DOHH2 (cell line): ENCODE data around the gene STK36.

Experiments
- H3F3A ChIP-seq: fragments of 200-600 bp; sonication (generic), shearing (Covaris generic); 2 replicates; pipeline ENCODE4 v1.6.0; 2016; ENCODE audit warnings: antibody characterized with exemption, mild to moderate bottlenecking; ENCODE audit not compliant: control insufficient read depth, insufficient read depth
- H3K27ac ChIP-seq: fragments of 200-600 bp; sonication (generic); 2 replicates; pipeline ENCODE4 v1.5.1; 2014; ENCODE audit warnings: low read depth, mild to moderate bottlenecking, low read length, moderate library complexity
- H3K27me3 ChIP-seq: fragments of 200-600 bp; sonication (generic); 2 replicates; pipeline ENCODE4 v1.6.1; 2014; ENCODE audit warnings: mild to moderate bottlenecking, low read length, mixed read lengths; ENCODE audit not compliant: control insufficient read depth
- H3K36me3 ChIP-seq: fragments of 200-600 bp; sonication (generic); 2 replicates; pipeline ENCODE4 v1.6.1; 2014; ENCODE audit warnings: mild to moderate bottlenecking, low read length, moderate library complexity, mixed read lengths; ENCODE audit not compliant: control insufficient read depth
- H3K4me1 ChIP-seq: fragments of 200-600 bp; sonication (generic); 2 replicates; pipeline ENCODE4 v1.6.1; 2014; ENCODE audit warnings: mild to moderate bottlenecking, low read length, mixed read lengths; ENCODE audit not compliant: control insufficient read depth
- H3K4me2 ChIP-seq: fragments of 200-600 bp; sonication (generic); 2 replicates; pipeline ENCODE4 v1.6.0; 2014; ENCODE audit warnings: mild to moderate bottlenecking, low read length, moderate library complexity
- H3K4me3 ChIP-seq: fragments of 200-600 bp; sonication (generic); 2 replicates; pipeline ENCODE4 v1.5.1; 2014; ENCODE audit warnings: mild to moderate bottlenecking, low read length, mixed read lengths
- H3K79me2 ChIP-seq: fragments of 200-600 bp; sonication (generic); 2 replicates; pipeline ENCODE4 v1.6.1; 2014; ENCODE audit warnings: mild to moderate bottlenecking, low read length, mixed read lengths; ENCODE audit not compliant: control insufficient read depth
- H3K9me2 ChIP-seq: fragments of 200-600 bp; sonication (generic); replicated peaks from 2 replicates; pipeline ENCODE4 v1.6.1; 2014; ENCODE audit warnings: mild to moderate bottlenecking, low read length, mixed read lengths; ENCODE audit not compliant: control insufficient read depth
- H3K9me3 ChIP-seq: fragments of 200-600 bp; sonication (generic); 2 replicates; pipeline ENCODE4 v1.6.1; 2014; ENCODE audit warnings: antibody characterized with exemption, low read length, mixed read lengths; ENCODE audit not compliant: control insufficient read depth, insufficient read depth
- H4K20me1 ChIP-seq: fragments of 200-600 bp; sonication (generic); 2 replicates; pipeline ENCODE4 v1.6.0; 2014; ENCODE audit warnings: low read depth, mild to moderate bottlenecking, antibody characterized with exemption, low read length, moderate library complexity; ENCODE audit not compliant: control insufficient read depth, insufficient read depth
- CTCF ChIP-seq: fragments of 200-600 bp; sonication (generic); IDR thresholded peaks from one replicate; pipeline ENCODE4 v1.5.1; 2014; ENCODE audit warnings: antibody characterized with exemption, mild to moderate bottlenecking, low read depth, low read length; ENCODE audit not compliant: poor library complexity, severe bottlenecking
- EZH2phosphoT487 ChIP-seq: fragments of 200-600 bp; sonication (generic); IDR thresholded peaks from 2 replicates; pipeline ENCODE4 v1.6.1; 2017; ENCODE audit warnings: borderline replicate concordance, mild to moderate bottlenecking, antibody characterized with exemption, low read length, moderate library complexity, mixed read lengths

STK36 gene

GRCh38 chr2:218719457-218719856 is 47.6 kb downstream of the STK36 start:
- H3K9me3 ChIP-seq: no peaks in the 10 kb centered on the region
- peaks cover 12% of the 10 kb centered on the region; the same call in 1 of the 2 replicates for H4K20me1 ChIP-seq
- H3K36me3 ChIP-seq: peaks cover 31% of the 10 kb centered on the region
- no peaks in the 10 kb centered on the region for H3K27me3 ChIP-seq
- H3K9me2 ChIP-seq: no peaks in the 10 kb centered on the region
- H3F3A ChIP-seq: peaks cover 2% of the 10 kb centered on the region; the same call in 1 of the 2 replicates
- TF ChIP-seq CTCF (no peak), EZH2phosphoT487 (no peak)
- H3K27ac ChIP-seq: no peak overlapping the region
- peaks cover 83% of the 10 kb centered on the region for H3K79me2 ChIP-seq
- H3K4me3 ChIP-seq: no peak overlapping the region
- no peaks in the 10 kb centered on the region for H3K4me1 ChIP-seq
- H3K4me2 ChIP-seq: no peak overlapping the region

DNA sequence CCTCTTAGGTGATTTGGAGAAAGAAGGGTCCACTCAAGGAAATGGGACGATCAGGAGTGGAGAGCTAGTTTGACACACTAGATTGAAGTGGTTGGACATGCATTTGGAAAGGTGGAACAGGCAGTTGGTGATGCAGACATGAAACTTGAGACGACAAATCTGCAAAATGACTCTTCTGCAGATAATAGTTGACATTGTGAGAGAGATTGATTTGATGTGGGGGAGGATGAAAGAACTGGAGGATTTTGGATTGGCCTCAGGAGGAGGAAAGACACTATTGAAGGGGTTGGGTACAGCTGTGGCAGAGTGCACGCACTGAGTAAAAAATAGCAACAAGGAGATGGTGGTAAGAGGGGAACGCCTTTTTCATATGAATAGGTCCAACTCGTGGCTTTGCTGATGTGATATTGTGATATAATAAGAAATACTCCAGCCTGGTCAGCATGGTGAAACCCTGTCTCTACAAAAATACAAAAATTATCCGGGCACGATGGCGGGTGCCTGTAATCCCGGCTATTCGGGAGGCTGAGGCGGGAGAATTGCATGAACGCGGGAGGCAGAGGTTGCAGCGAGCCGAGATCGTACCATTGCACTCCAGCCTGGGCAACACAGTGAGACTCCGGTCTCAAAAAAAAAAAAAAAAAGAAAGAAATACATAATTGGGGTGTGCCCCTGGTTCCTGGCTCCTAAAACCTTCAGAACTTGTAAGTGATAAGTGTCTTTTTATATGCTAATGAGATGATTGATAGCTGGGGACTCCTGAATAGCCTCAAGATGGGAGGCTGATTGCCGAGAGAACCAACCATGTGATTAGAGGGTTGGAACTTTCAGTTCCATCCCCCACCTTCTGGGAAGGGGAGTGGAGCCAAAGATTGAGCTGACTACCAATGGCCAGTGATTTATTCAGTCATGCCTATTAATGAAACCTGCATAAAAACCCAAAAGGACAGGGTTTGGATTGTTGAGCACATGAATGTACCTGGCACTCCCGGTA is 48.5 kb downstream of the STK36 start:
- no peaks in the 10 kb centered on the region for H3K27me3 ChIP-seq
- H3F3A ChIP-seq: peaks cover 4% of the 10 kb centered on the region; the same call in 1 of the 2 replicates
- peaks cover 85% of the 10 kb centered on the region for H3K79me2 ChIP-seq
- TF ChIP-seq CTCF (no peak), EZH2phosphoT487 (no peak)
- no peaks in the 10 kb centered on the region for H3K4me1 ChIP-seq
- H3K9me3 ChIP-seq: no peaks in the 10 kb centered on the region
- no peak overlapping the region for H3K27ac ChIP-seq
- peaks cover 9% of the 10 kb centered on the region; the same call in 1 of the 2 replicates for H4K20me1 ChIP-seq
- H3K4me3 ChIP-seq: no peak overlapping the region
- H3K9me2 ChIP-seq: no peaks in the 10 kb centered on the region
- peaks cover 31% of the 10 kb centered on the region for H3K36me3 ChIP-seq
- H3K4me2 ChIP-seq: no peak overlapping the region

GRCh38 chr2:218721488-218721887 is 49.6 kb downstream of the STK36 start:
- peaks cover 8% of the 10 kb centered on the region; the same call in 1 of the 2 replicates for H4K20me1 ChIP-seq
- H3K9me2 ChIP-seq: no peaks in the 10 kb centered on the region
- H3K27ac ChIP-seq: no peak overlapping the region
- H3K4me2 ChIP-seq: no peak overlapping the region
- H3K27me3 ChIP-seq: no peaks in the 10 kb centered on the region
- H3K9me3 ChIP-seq: no peaks in the 10 kb centered on the region
- no peak for TF ChIP-seq EZH2phosphoT487
- TF ChIP-seq CTCF: no peak
- H3F3A ChIP-seq: peaks cover 4% of the 10 kb centered on the region; the same call in 1 of the 2 replicates
- H3K79me2 ChIP-seq: peaks cover 87% of the 10 kb centered on the region
- H3K4me3 ChIP-seq: no peak overlapping the region
- peaks cover 23% of the 10 kb centered on the region for H3K36me3 ChIP-seq
- no peaks in the 10 kb centered on the region for H3K4me1 ChIP-seq
